K562 (cell line): Measurements from ENCODE around the gene PTPRG. TPM values are rescaled to one million over a fixed set of nuclear protein-coding genes. Genes with fewer than 3 reads are reported as not detected.

ENCODE experiments used
- GATAD2B ChIP-seq: fragments of 450-650 bp; IDR thresholded peaks from 2 replicates; pipeline ENCODE4 v1.6.1; 2017; ENCODE audit warnings: mild to moderate bottlenecking, borderline replicate concordance
- MTA1 ChIP-seq: fragments of 450-650 bp; IDR thresholded peaks from 2 replicates; pipeline ENCODE4 v1.6.1; 2017; ENCODE audit warnings: borderline replicate concordance
- MYNN ChIP-seq, 2 experiments: sonication (generic); formaldehyde crosslinking in 1 of 2; IDR thresholded peaks; 2 replicates each; pipeline versions ENCODE4 v1.5.0 to v1.6.1; 2016 to 2020; ENCODE audit warnings: antibody characterized with exemption in 1 of 2, missing genetic modification reagents in 1 of 2
- RBM22 ChIP-seq: fragments of 200-400 bp; formaldehyde crosslinking; IDR thresholded peaks from 2 replicates; pipeline ENCODE4 v1.6.1; 2018; ENCODE audit warnings: low read length, low read depth; ENCODE audit not compliant: poor library complexity, severe bottlenecking
- SAP30 ChIP-seq: fragments of 200-600 bp; sonication (generic); IDR thresholded peaks from 2 replicates; pipeline ENCODE4 v1.6.1; 2012; ENCODE audit warnings: borderline replicate concordance, low read depth, mild to moderate bottlenecking, moderate library complexity, low read length, control low read depth, inconsistent platforms; ENCODE audit not compliant: insufficient read depth, poor library complexity, severe bottlenecking
- SNIP1 ChIP-seq: fragments of 450-650 bp; IDR thresholded peaks from 2 replicates; pipeline ENCODE4 v1.7.1; 2017; ENCODE audit warnings: low read depth, mild to moderate bottlenecking
- SP1 ChIP-seq: sonication (generic); formaldehyde crosslinking; IDR thresholded peaks from 2 replicates; pipeline ENCODE4 v1.8.1; 2022; ENCODE audit warnings: mild to moderate bottlenecking, missing genetic modification reagents
- YY1 ChIP-seq, 3 experiments: IDR thresholded peaks; 2 replicates each; pipeline ENCODE4 v1.6.1; 2011; ENCODE audit warnings: low read length in 2 of 3, mild to moderate bottlenecking in 2 of 3, moderate library complexity in 2 of 3, borderline replicate concordance in 1 of 3, control low read depth in 1 of 3, low read depth in 1 of 3; ENCODE audit not compliant: insufficient read depth in 3 of 3, insufficient replicate concordance in 2 of 3, control insufficient read depth in 1 of 3, insufficient read length in 1 of 3; ENCODE audit errors: extremely low read depth in 1 of 3
- ZNF174 ChIP-seq: fragments of 250-450 bp; sonication (Bioruptor Pico); IDR thresholded peaks from 2 replicates; pipeline ENCODE4 v1.4.0; 2020; ENCODE audit warnings: mild to moderate bottlenecking
- polyA plus RNA-seq, 8 experiments: library from polyadenylated mRNA; depleted of rRNA in 4 of 8; stranded (reverse) in 5 of 8; unstranded in 3 of 8; fragments of >200 nt; fragmentation: Nextera tagmentation in 2 of 8; fragmentation: Illumina TruSeq in 1 of 8; extraction: Ambion mirVana in 2 of 8; extraction: Trizol in 1 of 8; gene quantifications; 2 replicates each; pipeline versions ENCODE4 v1.2.1 to v1.2.3, GENCODE V29; 2011 to 2014; ENCODE audit warnings: inconsistent platforms in 1 of 8, missing spikeins in 1 of 8
- total RNA-seq, 7 experiments: library from RNA; depleted of rRNA in 6 of 7; stranded (reverse); fragments of >200 nt in 6 of 7; fragmentation: Illumina TruSeq in 2 of 7; extraction: Trizol in 2 of 7; gene quantifications; 2 replicates each; pipeline versions ENCODE4 v1.2.1 to v1.2.3, GENCODE V29; 2011 to 2021; ENCODE audit warnings: low replicate concordance in 1 of 7
- TF ChIP-seq, protein P1 (sequence below): IDR thresholded peaks from 2 replicates; pipeline ENCODE4 v1.6.1; 2012; ENCODE audit warnings: low read depth, low read length, improper control_type of control experiment, borderline replicate concordance

Gene PTPRG
- total and polyA plus RNA-seq, 9 of the 15 experiments (the other 6 are each of a cell fraction or from before 2014, with no cell fraction given): 0.16 TPM; not detected in 8

DNA sequence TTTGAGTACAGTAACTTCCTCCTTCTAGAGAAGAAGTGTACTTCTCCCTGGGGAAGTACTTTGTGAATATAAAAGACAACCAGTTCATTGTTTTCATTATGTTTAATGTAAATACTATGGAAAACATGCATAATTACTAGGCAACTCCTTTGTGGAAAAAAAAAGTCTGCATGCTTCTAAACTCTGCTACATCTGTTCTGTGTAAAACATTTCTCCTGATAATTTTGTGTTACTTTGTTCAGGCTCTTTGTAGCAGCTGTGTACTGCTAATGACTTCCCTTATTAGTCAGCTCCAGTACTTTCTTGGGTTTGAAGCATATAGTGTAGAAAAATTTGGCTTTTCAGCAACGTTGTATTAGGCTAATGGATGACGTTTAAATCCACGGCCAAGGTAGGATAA, 700.4 kb downstream of the PTPRG start (continued):
- TF ChIP-seq, protein P1, sequence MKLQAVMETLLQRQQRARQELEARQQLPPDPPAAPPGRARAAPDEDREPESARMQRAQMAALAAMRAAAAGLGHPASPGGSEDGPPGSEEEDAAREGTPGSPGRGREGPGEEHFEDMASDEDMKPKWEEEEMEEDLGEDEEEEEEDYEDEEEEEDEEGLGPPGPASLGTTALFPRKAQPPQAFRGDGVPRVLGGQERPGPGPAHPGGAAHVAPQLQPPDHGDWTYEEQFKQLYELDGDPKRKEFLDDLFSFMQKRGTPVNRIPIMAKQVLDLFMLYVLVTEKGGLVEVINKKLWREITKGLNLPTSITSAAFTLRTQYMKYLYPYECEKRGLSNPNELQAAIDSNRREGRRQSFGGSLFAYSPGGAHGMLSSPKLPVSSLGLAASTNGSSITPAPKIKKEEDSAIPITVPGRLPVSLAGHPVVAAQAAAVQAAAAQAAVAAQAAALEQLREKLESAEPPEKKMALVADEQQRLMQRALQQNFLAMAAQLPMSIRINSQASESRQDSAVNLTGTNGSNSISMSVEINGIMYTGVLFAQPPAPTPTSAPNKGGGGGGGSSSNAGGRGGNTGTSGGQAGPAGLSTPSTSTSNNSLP: no peak
- TF ChIP-seq ZNF174 (CRISPR knock-in tag) (no peak), MYNN (IDR thresholded peaks at IDR 0.05) (no peak), MYNN (CRISPR knock-in tag; IDR thresholded peaks at IDR 0.05) (no peak), MTA1 (no peak), SNIP1 (no peak), YY1 (IDR thresholded peaks at IDR 0.05; ENCODE audit: borderline replicate concordance in 1 of 3, control insufficient read depth in 1 of 3, extremely low read depth in 1 of 3, insufficient read depth in 3 of 3, insufficient read length in 1 of 3, insufficient replicate concordance in 2 of 3, low read depth in 1 of 3, low read length in 2 of 3) (no peak), GATAD2B (no peak), RBM22 (no peak), SP1 (CRISPR knock-in tag) (no peak), SAP30 (no peak)
